Progenitor cell of endocrine pancreas (in vitro differentiated cells): Measurements from ENCODE around the gene LHCGR. TPM values are rescaled to one million over a fixed set of nuclear protein-coding genes. Genes with fewer than 3 reads are reported as not detected.

Source experiments
- DNase-seq: peaks from one replicate; pipeline ENCODE4 v3.0.0; 2021; ENCODE audit warnings: low spot score; ENCODE audit not compliant: unreplicated experiment
- H3K27ac Mint-ChIP-seq: 2 replicates; pipeline ENCODE4 v1.8.0; 2021; ENCODE audit warnings: mild to moderate bottlenecking, moderate library complexity, mixed read lengths
- H3K27me3 Mint-ChIP-seq: 2 replicates; pipeline ENCODE4 v1.8.0; 2021; ENCODE audit warnings: mixed read lengths
- H3K36me3 Mint-ChIP-seq: 2 replicates; pipeline ENCODE4 v1.8.0; 2022; ENCODE audit warnings: mixed read lengths; ENCODE audit not compliant: insufficient read depth
- H3K4me1 Mint-ChIP-seq: 2 replicates; pipeline ENCODE4 v1.8.0; 2021; ENCODE audit warnings: low read depth, mixed read lengths
- H3K4me3 Mint-ChIP-seq: 2 replicates; pipeline ENCODE4 v1.8.0; 2021; ENCODE audit warnings: low read depth, mild to moderate bottlenecking, moderate library complexity, mixed read lengths
- H3K9me3 Mint-ChIP-seq: 2 replicates; pipeline ENCODE4 v1.8.0; 2021; ENCODE audit warnings: low read depth, mixed read lengths
- total RNA-seq: library from RNA; stranded (reverse); gene quantifications from 2 replicates; pipeline ENCODE4 v1.2.1, GENCODE V29; 2021
- TF ChIP-seq, protein P1 (sequence below): fragments of 200-600 bp; sonication (generic); IDR thresholded peaks from one replicate; pipeline ENCODE4 v1.5.0; 2021; ENCODE audit warnings: antibody characterized with exemption, mild to moderate bottlenecking; ENCODE audit not compliant: unreplicated experiment

The LHCGR gene
- total RNA-seq, 1 donor from 2014 or later: not detected

DNA sequence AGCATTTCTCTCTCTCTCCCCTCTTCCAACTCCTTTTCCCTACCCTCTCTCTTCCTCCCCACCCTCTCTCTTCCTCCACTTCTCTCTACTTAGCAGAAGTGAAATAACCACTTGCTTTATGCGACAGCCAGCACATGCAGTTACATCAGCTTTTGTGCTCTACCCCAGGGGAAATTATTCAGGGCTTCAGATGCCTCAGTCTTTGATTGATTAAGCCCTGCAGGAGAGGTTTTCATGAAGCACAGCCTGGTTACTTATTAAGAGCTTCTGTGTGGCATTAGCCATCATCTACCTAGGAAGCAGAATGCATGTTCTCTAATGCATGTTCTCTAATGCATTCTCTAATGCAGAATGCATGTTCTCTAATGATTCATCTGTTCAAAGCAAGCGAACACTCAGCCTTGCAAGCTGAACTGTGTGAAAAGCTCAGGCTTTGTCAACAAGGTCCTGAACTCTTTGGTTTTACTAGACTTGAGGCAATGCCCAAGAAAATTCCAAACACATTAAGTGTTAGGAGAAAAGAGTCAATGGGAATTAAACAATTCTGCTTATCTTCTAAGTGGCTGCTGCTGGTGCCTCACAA, 56.1 kb downstream of the LHCGR start:
- Mint-ChIP-seq H3K27ac (peak overlapping the region; percentile 78), H3K36me3 (no peaks in the 10 kb centered on the region), H3K27me3 (no peaks in the 10 kb centered on the region), H3K9me3 (no peaks in the 10 kb centered on the region), H3K4me3 (no peak overlapping the region), H3K4me1 (peaks cover 6% of the 10 kb centered on the region)
- no peak for DNase-seq
- TF ChIP-seq, protein P1, sequence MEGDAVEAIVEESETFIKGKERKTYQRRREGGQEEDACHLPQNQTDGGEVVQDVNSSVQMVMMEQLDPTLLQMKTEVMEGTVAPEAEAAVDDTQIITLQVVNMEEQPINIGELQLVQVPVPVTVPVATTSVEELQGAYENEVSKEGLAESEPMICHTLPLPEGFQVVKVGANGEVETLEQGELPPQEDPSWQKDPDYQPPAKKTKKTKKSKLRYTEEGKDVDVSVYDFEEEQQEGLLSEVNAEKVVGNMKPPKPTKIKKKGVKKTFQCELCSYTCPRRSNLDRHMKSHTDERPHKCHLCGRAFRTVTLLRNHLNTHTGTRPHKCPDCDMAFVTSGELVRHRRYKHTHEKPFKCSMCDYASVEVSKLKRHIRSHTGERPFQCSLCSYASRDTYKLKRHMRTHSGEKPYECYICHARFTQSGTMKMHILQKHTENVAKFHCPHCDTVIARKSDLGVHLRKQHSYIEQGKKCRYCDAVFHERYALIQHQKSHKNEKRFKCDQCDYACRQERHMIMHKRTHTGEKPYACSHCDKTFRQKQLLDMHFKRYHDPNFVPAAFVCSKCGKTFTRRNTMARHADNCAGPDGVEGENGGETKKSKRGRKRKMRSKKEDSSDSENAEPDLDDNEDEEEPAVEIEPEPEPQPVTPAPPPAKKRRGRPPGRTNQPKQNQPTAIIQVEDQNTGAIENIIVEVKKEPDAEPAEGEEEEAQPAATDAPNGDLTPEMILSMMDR: no peak

DNA sequence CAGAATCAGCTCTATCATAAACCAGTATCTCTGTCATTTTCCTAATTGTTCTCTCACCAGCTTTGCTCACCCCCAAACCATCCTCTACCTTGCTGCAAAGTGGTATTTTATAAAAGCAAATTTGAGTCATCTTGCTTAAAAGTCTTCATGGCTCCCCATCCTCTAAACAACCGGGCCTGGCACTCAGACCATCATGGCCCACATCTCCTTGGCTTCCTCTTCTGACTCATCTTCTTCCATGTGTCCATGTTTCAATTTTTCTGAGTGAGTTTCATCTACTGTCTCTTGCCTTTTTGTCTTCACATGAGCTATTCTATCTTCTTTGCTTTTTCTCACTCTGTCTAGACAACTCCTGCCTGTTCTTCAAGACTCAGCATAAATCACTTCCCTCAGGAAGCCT, 58.6 kb downstream of the LHCGR start:
- Mint-ChIP-seq H3K27me3 (no peaks in the 10 kb centered on the region), H3K4me1 (peaks cover 8% of the 10 kb centered on the region), H3K4me3 (no peak overlapping the region), H3K9me3 (no peaks in the 10 kb centered on the region), H3K36me3 (no peaks in the 10 kb centered on the region), H3K27ac (no peak overlapping the region)
- DNase-seq: no peak
- TF ChIP-seq, protein P1: no peak

DNA sequence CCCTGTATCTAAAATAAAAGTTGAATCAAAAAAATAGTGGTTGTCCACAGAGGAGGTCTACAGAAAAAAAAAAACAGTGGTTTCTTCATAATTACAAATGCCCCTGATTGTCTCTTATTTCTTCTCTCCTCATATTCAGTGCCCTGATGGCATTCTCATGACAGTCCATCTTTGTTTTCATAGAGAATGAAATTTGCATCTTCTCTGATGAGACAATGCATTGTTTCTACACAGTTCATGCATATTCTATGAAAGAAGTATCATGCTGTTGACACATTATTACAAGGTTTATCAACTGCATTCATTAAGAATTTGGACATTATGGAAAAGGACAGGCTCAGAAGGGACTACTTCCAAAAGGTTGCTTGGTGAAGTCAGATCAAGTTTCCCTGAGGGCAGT, 59.5 kb downstream of the LHCGR start:
- no peak for DNase-seq
- H3K36me3 Mint-ChIP-seq: no peaks in the 10 kb centered on the region
- peaks cover 8% of the 10 kb centered on the region for H3K4me1 Mint-ChIP-seq
- H3K27me3 Mint-ChIP-seq: no peaks in the 10 kb centered on the region
- H3K27ac Mint-ChIP-seq: no peak overlapping the region
- TF ChIP-seq, protein P1: no peak
- H3K4me3 Mint-ChIP-seq: no peak overlapping the region
- no peaks in the 10 kb centered on the region for H3K9me3 Mint-ChIP-seq

DNA sequence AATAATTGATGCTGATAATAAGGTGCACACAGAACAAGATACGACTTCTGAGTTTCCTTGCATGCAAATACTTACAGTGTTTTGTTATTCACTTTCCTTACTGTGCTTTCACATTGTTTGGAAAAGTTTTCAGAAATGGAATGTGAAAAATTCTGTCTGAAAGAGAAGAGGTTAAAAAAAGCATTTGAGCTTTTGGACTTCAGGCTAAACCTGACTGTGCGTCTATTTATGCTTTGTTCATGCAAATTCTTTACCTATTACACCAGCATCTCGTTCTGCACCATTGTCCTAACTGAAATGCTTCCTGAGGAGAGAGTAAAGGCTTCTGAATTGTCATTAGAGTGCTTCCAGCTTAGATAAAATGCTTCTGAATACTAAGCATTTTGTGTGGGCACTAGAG, 61.4 kb downstream of the LHCGR start:
- Mint-ChIP-seq H3K4me1 (peaks cover 4% of the 10 kb centered on the region), H3K27ac (no peak overlapping the region), H3K27me3 (no peaks in the 10 kb centered on the region), H3K4me3 (no peak overlapping the region), H3K9me3 (no peaks in the 10 kb centered on the region), H3K36me3 (no peaks in the 10 kb centered on the region)
- no peak for DNase-seq
- TF ChIP-seq, protein P1: no peak

DNA sequence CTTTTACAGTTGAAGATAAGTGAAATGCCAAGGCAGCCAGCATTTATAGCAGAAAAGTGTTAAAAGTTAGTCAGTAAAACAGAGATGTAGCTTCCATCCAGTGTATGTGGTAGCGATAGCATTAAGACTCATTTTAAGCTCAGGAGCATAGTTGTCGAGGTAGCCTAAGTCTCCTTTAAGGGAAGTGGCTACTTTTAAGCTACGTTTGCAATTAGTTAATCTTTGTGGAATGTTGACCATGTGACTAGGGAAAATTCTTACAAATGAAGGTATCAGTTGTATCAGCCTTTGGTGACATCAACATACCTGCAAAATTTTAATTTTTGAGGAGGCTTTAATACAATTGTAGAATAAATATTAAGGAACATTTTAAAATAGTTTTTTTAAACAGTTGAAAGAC, 61.9 kb downstream of the LHCGR start:
- peak overlapping the region; percentile 61 for H3K27ac Mint-ChIP-seq
- no peak overlapping the region for H3K4me3 Mint-ChIP-seq
- H3K27me3 Mint-ChIP-seq: no peaks in the 10 kb centered on the region
- peaks cover 2% of the 10 kb centered on the region for H3K4me1 Mint-ChIP-seq
- H3K36me3 Mint-ChIP-seq: no peaks in the 10 kb centered on the region
- DNase-seq: no peak
- no peaks in the 10 kb centered on the region for H3K9me3 Mint-ChIP-seq
- TF ChIP-seq, protein P1: no peak
